OCI-LY7 (cell line): ENCODE data around the gene SEC14L2. TPM values are rescaled to one million over a fixed set of nuclear protein-coding genes. Genes with fewer than 3 reads are reported as not detected.

Source experiments
- BruUV-seq: library from RNA; stranded (reverse); fragments of 400-500 nt; replicated peaks from 2 replicates; lab custom pipeline; 2021; lab: Mats Ljungman, UMichigan
- CTCF ChIA-PET: fragments of 300-600 bp; sonication (Branson Sonifier 250); formaldehyde crosslinking; loops from one replicate; lab custom pipeline; 2022; ENCODE audit warnings: antibody characterized with exemption; ENCODE audit not compliant: unreplicated experiment; lab: Charles Lee
- POLR2A ChIA-PET: fragments of 300-600 bp; sonication (Branson Sonifier 250); formaldehyde crosslinking; loops from one replicate; lab custom pipeline; 2022; ENCODE audit warnings: antibody characterized with exemption; lab: Charles Lee
- DNase-seq: peaks from one replicate; pipeline ENCODE4 v3.0.0-alpha.2; 2015; ENCODE audit warnings: low spot score
- H2AFZ ChIP-seq: fragments of 200-600 bp; sonication (generic), shearing (Covaris generic); 2 replicates; pipeline ENCODE4 v1.6.1; 2014; ENCODE audit warnings: mild to moderate bottlenecking, antibody characterized with exemption, low read length, moderate library complexity
- H3K27ac ChIP-seq: fragments of 200-600 bp; sonication (generic); 2 replicates; pipeline ENCODE4 v1.5.1; 2014; ENCODE audit warnings: mixed run types, low read depth, mild to moderate bottlenecking, moderate library complexity, low read length, inconsistent platforms; ENCODE audit not compliant: poor library complexity, severe bottlenecking
- H3K36me3 ChIP-seq: fragments of 200-600 bp; sonication (generic); 2 replicates; pipeline ENCODE4 v1.6.1; 2014; ENCODE audit warnings: mild to moderate bottlenecking, antibody characterized with exemption, low read length, moderate library complexity, mixed read lengths; ENCODE audit not compliant: insufficient read depth
- H3K4me1 ChIP-seq: fragments of 200-600 bp; sonication (generic); 2 replicates; pipeline ENCODE4 v1.5.1; 2014; ENCODE audit warnings: mild to moderate bottlenecking, low read length; ENCODE audit not compliant: insufficient read depth, poor library complexity, severe bottlenecking
- H3K4me2 ChIP-seq: fragments of 200-600 bp; sonication (generic); 2 replicates; pipeline ENCODE4 v1.6.1; 2014; ENCODE audit warnings: mild to moderate bottlenecking, low read length
- H3K4me3 ChIP-seq: fragments of 200-600 bp; sonication (generic); 2 replicates; pipeline ENCODE4 v1.5.1; 2014; ENCODE audit warnings: mild to moderate bottlenecking, low read depth, low read length; ENCODE audit not compliant: poor library complexity, severe bottlenecking
- H3K79me2 ChIP-seq: fragments of 200-600 bp; sonication (generic); 2 replicates; pipeline ENCODE4 v1.6.1; 2016; ENCODE audit warnings: low read depth, mild to moderate bottlenecking, low read length, moderate library complexity, mixed read lengths; ENCODE audit not compliant: insufficient read depth
- H3K9me2 ChIP-seq: fragments of 200-600 bp; sonication (generic); 2 replicates; pipeline ENCODE4 v1.6.1; 2016; ENCODE audit warnings: mild to moderate bottlenecking, low read length, mixed read lengths; ENCODE audit not compliant: insufficient read depth
- H3K9me3 ChIP-seq: fragments of 200-600 bp; sonication (generic); 2 replicates; pipeline ENCODE4 v1.6.1; 2014; ENCODE audit warnings: mild to moderate bottlenecking, mixed run types, low read length, mixed read lengths
- H4K20me1 ChIP-seq: fragments of 200-600 bp; sonication (generic); 2 replicates; pipeline ENCODE4 v1.6.1; 2014; ENCODE audit warnings: mild to moderate bottlenecking, antibody characterized with exemption, low read length, moderate library complexity, mixed read lengths; ENCODE audit not compliant: insufficient read depth
- CTCF ChIP-seq: fragments of 200-600 bp; sonication (generic); conservative IDR thresholded peaks from 2 replicates; pipeline ENCODE4 v1.5.1; 2014; ENCODE audit warnings: mild to moderate bottlenecking, antibody characterized with exemption, low read length, moderate library complexity, mixed read lengths
- EZH2phosphoT487 ChIP-seq: fragments of 200-600 bp; sonication (generic); IDR thresholded peaks from 2 replicates; pipeline ENCODE4 v1.6.1; 2018; ENCODE audit warnings: low read depth, borderline replicate concordance, mild to moderate bottlenecking, mixed run types, antibody characterized with exemption, low read length, moderate library complexity, mixed read lengths
- intact Hi-C: fragments of 100-400 bp; cut with micrococcal nuclease; formaldehyde crosslinking; loops from one replicate; pipeline ENCODE4 v1.10.0; 2022; ENCODE audit not compliant: unreplicated experiment
- total RNA-seq, 2 experiments: library from RNA; depleted of rRNA in 1 of 2; stranded (reverse); fragments of >200 nt in 1 of 2; shearing (Covaris generic) in 1 of 2; gene quantifications; 2 replicates each; pipeline ENCODE4 v1.2.3, GENCODE V29; 2014 to 2022

The SEC14L2 gene
- total RNA-seq, 2 experiments from 2014 or later: 0.11 to 0.22 TPM

- intact Hi-C loops: no loop called here
- Histone ChIP-seq H3K4me3 (no peak overlapping the region), H3K4me2 (no peak overlapping the region), H4K20me1 (no peaks in the 10 kb centered on the region), H3K36me3 (peaks cover 31% of the 10 kb centered on the region), H3K4me1 (no peaks in the 10 kb centered on the region), H3K9me3 (no peaks in the 10 kb centered on the region), H3K27ac (no peak overlapping the region), H3K9me2 (no peaks in the 10 kb centered on the region), H2AFZ (no peak overlapping the region), H3K79me2 (no peaks in the 10 kb centered on the region)
- TF ChIP-seq CTCF: no peak
- TF ChIP-seq EZH2phosphoT487: no peak
- no TSS peak for BruUV-seq
- CTCF ChIA-PET: no interaction called here
- no peak for DNase-seq
- POLR2A ChIA-PET: interaction anchor here (0.7 to 5.1 kb wide), 2 partner anchors 9 to 32 kb away, joined by 3 to 28 read pairs; partner anchors contain the start of gene MTFP1
These were observed 17.8 kb downstream of the SEC14L2 start for GRCh38 chr22:30414525-30415047.

- no TSS peak for BruUV-seq
- intact Hi-C loops: no loop called here
These were observed 19.6 kb downstream of the SEC14L2 start for GRCh38 chr22:30416403-30416802.

More at GRCh38 chr22:30416403-30416802, 19.6 kb downstream of the SEC14L2 start:
- Histone ChIP-seq H3K27ac (no peak overlapping the region), H3K4me1 (peaks cover 1% of the 10 kb centered on the region), H3K4me3 (no peak overlapping the region), H4K20me1 (no peaks in the 10 kb centered on the region), H2AFZ (no peak overlapping the region), H3K9me3 (no peaks in the 10 kb centered on the region), H3K4me2 (no peak overlapping the region), H3K36me3 (peaks cover 43% of the 10 kb centered on the region), H3K9me2 (no peaks in the 10 kb centered on the region), H3K79me2 (no peaks in the 10 kb centered on the region)
- ChIA-PET CTCF (no interaction called here), POLR2A (no interaction called here)
- no peak for DNase-seq
- no peak for TF ChIP-seq EZH2phosphoT487
- TF ChIP-seq CTCF: no peak
